ENCODE results near the gene ST6GALNAC3. TPM values are rescaled to one million over a fixed set of nuclear protein-coding genes. Genes with fewer than 3 reads are reported as not detected.

The ST6GALNAC3 gene
- total RNA-seq, 1 donor from 2014 or later: 5.6 TPM

- Histone ChIP-seq H3K9me3 (no peaks in the 10 kb centered on the region), H3K36me3 (no peaks in the 10 kb centered on the region), H3K27me3 (no peaks in the 10 kb centered on the region), H3K27ac (no peak overlapping the region), H3K4me1 (no peaks in the 10 kb centered on the region), H3K4me3 (no peak overlapping the region)
- DNase-seq (no peak), ATAC-seq (no peak)
- intact Hi-C loops (cut with DNase I): no loop called here
- TF ChIP-seq, protein P1, sequence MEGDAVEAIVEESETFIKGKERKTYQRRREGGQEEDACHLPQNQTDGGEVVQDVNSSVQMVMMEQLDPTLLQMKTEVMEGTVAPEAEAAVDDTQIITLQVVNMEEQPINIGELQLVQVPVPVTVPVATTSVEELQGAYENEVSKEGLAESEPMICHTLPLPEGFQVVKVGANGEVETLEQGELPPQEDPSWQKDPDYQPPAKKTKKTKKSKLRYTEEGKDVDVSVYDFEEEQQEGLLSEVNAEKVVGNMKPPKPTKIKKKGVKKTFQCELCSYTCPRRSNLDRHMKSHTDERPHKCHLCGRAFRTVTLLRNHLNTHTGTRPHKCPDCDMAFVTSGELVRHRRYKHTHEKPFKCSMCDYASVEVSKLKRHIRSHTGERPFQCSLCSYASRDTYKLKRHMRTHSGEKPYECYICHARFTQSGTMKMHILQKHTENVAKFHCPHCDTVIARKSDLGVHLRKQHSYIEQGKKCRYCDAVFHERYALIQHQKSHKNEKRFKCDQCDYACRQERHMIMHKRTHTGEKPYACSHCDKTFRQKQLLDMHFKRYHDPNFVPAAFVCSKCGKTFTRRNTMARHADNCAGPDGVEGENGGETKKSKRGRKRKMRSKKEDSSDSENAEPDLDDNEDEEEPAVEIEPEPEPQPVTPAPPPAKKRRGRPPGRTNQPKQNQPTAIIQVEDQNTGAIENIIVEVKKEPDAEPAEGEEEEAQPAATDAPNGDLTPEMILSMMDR (IDR thresholded peaks at IDR 0.05): no peak
Measured at GRCh38 chr1:76162254-76162653, 87.7 kb downstream of the ST6GALNAC3 start.

DNA sequence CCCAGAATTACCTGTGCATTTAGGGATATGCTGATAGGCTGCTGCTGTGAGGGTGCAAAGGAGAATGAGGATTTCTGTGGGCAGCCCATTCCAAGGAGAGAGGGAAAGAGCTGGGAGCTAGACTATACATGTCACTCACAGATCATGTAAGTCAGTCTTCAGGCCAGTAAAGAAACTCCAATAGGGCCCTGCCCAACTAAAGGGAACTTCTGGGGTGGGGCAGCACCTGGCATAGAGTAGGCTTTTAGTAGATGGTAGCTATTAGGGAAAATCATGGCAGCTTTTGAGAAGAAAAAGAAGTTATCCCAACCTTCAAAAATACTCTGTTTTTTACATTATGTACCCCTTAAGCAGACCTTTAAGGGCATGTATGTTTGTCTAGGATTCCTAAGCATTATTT, 89.6 kb downstream of the ST6GALNAC3 start:
- Histone ChIP-seq H3K36me3 (no peaks in the 10 kb centered on the region), H3K9me3 (no peaks in the 10 kb centered on the region), H3K27ac (no peak overlapping the region), H3K4me1 (no peaks in the 10 kb centered on the region), H3K27me3 (no peaks in the 10 kb centered on the region), H3K4me3 (no peak overlapping the region)
- TF ChIP-seq, protein P1 (IDR thresholded peaks at IDR 0.05): no peak
- DNase-seq (no peak), ATAC-seq (no peak)
- intact Hi-C loops (cut with DNase I): no loop called here

- TF ChIP-seq, protein P1 (IDR thresholded peaks at IDR 0.05): no peak
- H3K4me1 ChIP-seq: no peaks in the 10 kb centered on the region
- intact Hi-C loops (cut with DNase I): no loop called here
- ATAC-seq (no peak), DNase-seq (no peak)
- no peaks in the 10 kb centered on the region for H3K36me3 ChIP-seq
- H3K27me3 ChIP-seq: no peaks in the 10 kb centered on the region
- no peaks in the 10 kb centered on the region for H3K9me3 ChIP-seq
- no peak overlapping the region for H3K27ac ChIP-seq
- H3K4me3 ChIP-seq: no peak overlapping the region
Measured at GRCh38 chr1:76170084-76170483, 95.5 kb downstream of the ST6GALNAC3 start.

- H3K27ac ChIP-seq: no peak overlapping the region
- H3K4me1 ChIP-seq: no peaks in the 10 kb centered on the region
- H3K36me3 ChIP-seq: no peaks in the 10 kb centered on the region
- no peak for ATAC-seq
- H3K27me3 ChIP-seq: no peaks in the 10 kb centered on the region
- TF ChIP-seq, protein P1 (IDR thresholded peaks at IDR 0.05): no peak
- intact Hi-C loops (cut with DNase I): no loop called here
- no peak overlapping the region for H3K4me3 ChIP-seq
- H3K9me3 ChIP-seq: no peaks in the 10 kb centered on the region
- no peak for DNase-seq
Measured at GRCh38 chr1:76170513-76170912, 96.0 kb downstream of the ST6GALNAC3 start.

- no peak overlapping the region for H3K27ac ChIP-seq
- H3K36me3 ChIP-seq: no peaks in the 10 kb centered on the region
- no peak for ATAC-seq
- TF ChIP-seq, protein P1 (IDR thresholded peaks at IDR 0.05): no peak
- intact Hi-C loops (cut with DNase I): no loop called here
- no peaks in the 10 kb centered on the region for H3K27me3 ChIP-seq
- H3K9me3 ChIP-seq: no peaks in the 10 kb centered on the region
- DNase-seq: no peak
- no peaks in the 10 kb centered on the region for H3K4me1 ChIP-seq
- H3K4me3 ChIP-seq: no peak overlapping the region
Measured at GRCh38 chr1:76176000-76176399, 101.5 kb downstream of the ST6GALNAC3 start.

DNA sequence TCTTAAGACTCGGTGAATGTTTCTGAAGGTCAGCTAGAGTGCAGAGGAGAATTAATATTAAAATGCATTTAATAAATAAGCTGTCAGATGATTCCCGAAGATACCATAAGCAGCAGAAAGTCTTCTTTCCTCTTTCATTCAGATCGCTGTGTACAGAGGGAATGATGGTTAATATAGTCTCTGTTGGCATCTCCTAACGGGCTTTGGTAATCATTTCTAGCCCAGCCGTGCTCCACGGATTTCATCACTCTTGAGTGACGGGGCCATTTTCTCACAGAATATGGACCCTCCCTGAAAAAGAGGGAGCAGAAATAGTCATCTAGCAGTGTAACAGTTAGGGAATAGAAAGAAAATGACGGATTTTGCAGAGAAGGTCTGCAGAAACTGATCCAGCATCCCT, 103.1 kb downstream of the ST6GALNAC3 start:
- Histone ChIP-seq H3K4me1 (no peaks in the 10 kb centered on the region), H3K27me3 (no peaks in the 10 kb centered on the region), H3K4me3 (no peak overlapping the region), H3K36me3 (no peaks in the 10 kb centered on the region), H3K27ac (no peak overlapping the region), H3K9me3 (no peaks in the 10 kb centered on the region)
- TF ChIP-seq, protein P1 (IDR thresholded peaks at IDR 0.05): no peak
- ATAC-seq (no peak), DNase-seq (no peak)
- intact Hi-C loops (cut with DNase I): no loop called here
